ENCODE data around the gene LITAFD. TPM values are rescaled to one million over a fixed set of nuclear protein-coding genes. Genes with fewer than 3 reads are reported as not detected.

Gene LITAFD
- total RNA-seq: not detected in 2 replicates

GRCh38 chr16:8882041-8882617 is at the start of gene LITAFD:
LITAFD (plus strand) TSS chr16:8882351; CDS start chr16:8884356, 2,005 bp downstream.

DNA sequence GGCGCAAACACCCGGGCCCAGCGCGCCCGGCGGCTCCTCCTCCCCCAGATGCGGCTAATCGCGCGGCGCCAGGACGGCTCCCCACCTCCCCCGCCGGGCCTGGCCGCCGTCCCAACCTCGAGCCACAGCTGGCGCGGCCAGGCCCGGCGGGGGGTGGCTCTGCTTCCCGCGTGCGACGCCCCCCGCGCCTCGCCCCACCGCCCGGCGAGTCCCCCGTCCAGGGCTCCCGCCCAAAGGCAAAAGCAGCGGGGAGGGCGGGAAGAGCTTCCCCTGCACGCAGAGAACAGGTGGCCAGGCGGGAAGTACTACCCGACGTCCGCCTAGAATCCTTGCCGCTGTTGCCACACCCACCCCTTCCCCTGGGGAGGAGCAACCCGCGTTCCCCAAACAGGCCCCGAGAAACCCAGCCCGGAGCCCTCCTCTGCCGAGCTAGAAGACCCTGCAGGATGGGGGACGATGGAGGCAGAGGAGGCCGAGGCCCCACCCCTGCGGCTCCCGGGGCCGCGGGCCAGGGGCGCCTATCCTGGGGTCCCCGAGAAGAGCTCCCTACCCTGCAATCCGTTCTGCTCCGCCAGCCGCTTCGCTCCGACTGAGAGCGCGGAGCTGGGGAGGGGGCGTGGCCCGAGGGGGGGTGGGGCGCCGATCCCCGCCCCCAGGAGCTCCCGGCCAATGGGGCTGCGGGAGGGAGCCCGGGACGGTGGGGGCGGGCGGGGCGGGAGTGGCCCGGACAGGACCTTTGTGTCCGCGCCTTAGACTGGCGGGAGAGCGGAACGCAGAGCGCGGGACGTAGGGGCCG is 13.5 kb upstream of the LITAFD start, which contains the start of gene CARHSP1:
TSS of gene CARHSP1 (minus strand) at position 591 of the 796 bp plus-strand sequence. CDS start 9,678 bp downstream, outside the sequence.

Other genes starting within 250 kb of the LITAFD start
- gene ABAT, start 207.7 kb upstream of the LITAFD start, total RNA-seq: 3.7 and 4.5 TPM in 2 replicates
- gene TMEM186, start 84.7 kb upstream of the LITAFD start, total RNA-seq: 6.4 and 7.7 TPM in 2 replicates
- 38.1 and 45.6 TPM in 2 replicates for gene PMM2, start 84.5 kb upstream of the LITAFD start, total RNA-seq
- gene CARHSP1, start 13.3 kb upstream of the LITAFD start, total RNA-seq: 250 and 259 TPM in 2 replicates
- gene USP7, start 81.6 kb downstream of the LITAFD start, total RNA-seq: 55.0 and 56.3 TPM in 2 replicates
- 46.0 and 65.0 TPM in 2 replicates for gene HAPSTR1, start 209.3 kb downstream of the LITAFD start, total RNA-seq

Measured in hair follicular keratinocyte (primary cell).